GM18499 (cell line): ENCODE results near the gene APPL2.

Experiments
- ATAC-seq: cut with Tn5 transposase; IDR thresholded peaks from one replicate; pipeline ENCODE4 v1.9.1; 2021; ENCODE audit warnings: moderate number of reproducible peaks; ENCODE audit not compliant: insufficient read depth, unreplicated experiment

Gene APPL2

DNA sequence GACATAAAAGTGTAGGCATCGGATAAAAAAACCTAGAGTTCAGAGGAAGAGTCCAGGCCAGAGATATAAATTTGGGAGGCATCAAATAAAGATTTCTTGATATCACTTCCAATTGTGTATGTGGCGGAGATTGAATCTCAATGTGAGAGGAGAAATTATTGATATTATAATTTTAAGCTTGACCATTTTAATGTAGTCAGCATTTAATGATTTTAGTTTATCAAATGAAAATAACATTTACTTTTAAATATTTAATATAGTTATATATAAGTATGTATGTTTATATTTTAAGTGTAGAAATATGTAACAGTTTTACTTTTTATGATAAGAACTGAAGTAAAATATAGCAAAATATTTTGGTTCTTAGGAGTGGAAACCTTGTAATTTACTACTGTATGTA, 79.7 kb downstream of the APPL2 start:
- no peak for ATAC-seq

DNA sequence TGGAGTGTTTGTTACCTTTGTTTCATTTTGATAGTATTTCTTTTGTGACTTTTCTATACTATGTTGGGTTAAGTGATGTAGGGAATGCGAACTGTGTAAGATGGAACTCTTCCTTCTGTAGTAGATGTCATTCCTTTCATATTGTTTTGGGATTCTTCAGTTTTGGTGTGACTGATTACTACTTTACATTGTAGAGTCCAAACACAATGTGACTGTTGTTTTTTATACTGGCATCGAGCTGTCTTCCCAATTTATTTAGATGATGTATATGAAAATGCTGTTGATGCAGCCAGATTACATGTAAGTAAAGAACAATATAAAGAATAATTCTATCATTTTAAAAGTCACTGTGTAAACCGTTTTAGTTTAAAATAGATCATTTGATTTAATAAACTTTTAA, 93.7 kb downstream of the APPL2 start:
- ATAC-seq, result no peak

- no peak for ATAC-seq
These were observed 94.6 kb downstream of the APPL2 start for GRCh38 chr12:105141320-105141922.

DNA sequence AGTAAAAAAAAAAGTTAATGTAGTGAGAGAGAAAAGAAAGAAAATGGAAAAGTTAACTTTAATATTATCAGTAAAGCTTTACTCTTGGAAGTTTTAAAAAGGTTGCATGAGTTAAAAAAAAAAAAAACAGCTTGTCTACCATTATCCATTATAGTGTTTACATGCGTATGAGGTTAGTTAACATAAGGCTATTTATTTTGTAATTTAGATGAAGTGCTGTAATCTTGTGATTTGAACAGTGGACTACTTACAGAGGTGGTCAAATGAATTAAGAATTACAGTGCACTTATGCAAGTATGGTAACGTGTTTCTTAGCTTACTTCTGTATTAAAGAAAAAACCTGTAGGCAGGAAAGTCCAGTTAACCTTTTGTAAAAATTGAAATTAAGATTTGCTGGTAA, 97.7 kb downstream of the APPL2 start:
- ATAC-seq, result no peak
